HCT116 (cell line): ENCODE data around the gene POU5F1. TPM values are rescaled to one million over a fixed set of nuclear protein-coding genes. Genes with fewer than 3 reads are reported as not detected.

Experiments used
- ATAC-seq: fragments of 200-7000 bp; cut with Tn5 transposase; 2 replicates; pipeline ENCODE4 v1.9.1; 2020; ENCODE audit warnings: mild to moderate bottlenecking, moderate library complexity
- BruUV-seq: library from RNA; stranded (reverse); fragments of 400-500 nt; replicated peaks from 2 replicates; lab custom pipeline; 2021; lab: Mats Ljungman, UMichigan
- CTCF ChIA-PET: fragments of 300-600 bp; sonication (Branson Sonifier 250); formaldehyde crosslinking; loops from one replicate; lab custom pipeline; 2021; ENCODE audit warnings: antibody characterized with exemption; lab: Charles Lee
- POLR2A ChIA-PET: fragments of 300-600, 350-600 bp; sonication (Branson Sonifier 250); formaldehyde crosslinking; loops from one replicate; lab custom pipeline; 2021; ENCODE audit warnings: antibody characterized with exemption; lab: Charles Lee
- RAD21 ChIA-PET, 2 experiments: fragments of 300-600 bp; sonication (Branson Sonifier 250); formaldehyde crosslinking; loops; one replicate each; lab custom pipeline; 2023; ENCODE audit warnings: low total read pairs in 2 of 2; ENCODE audit not compliant: uncharacterized antibody in 2 of 2, unreplicated experiment in 2 of 2, low non-redundant PET in 1 of 2; lab: Charles Lee
- DNase-seq: peaks from one replicate; pipeline ENCODE4 v3.0.0-alpha.2; 2010; ENCODE audit warnings: low read depth, low spot score
- H2AFZ ChIP-seq: fragments of 200-600 bp; shearing (Covaris generic), sonication (generic); 2 replicates; pipeline ENCODE4 v1.6.1; 2017; ENCODE audit warnings: low read depth, mixed run types, mixed read lengths, antibody characterized with exemption, low read length; ENCODE audit not compliant: poor library complexity, severe bottlenecking
- H3K27ac ChIP-seq: 2 replicates; pipeline ENCODE4 v1.5.1; 2012; ENCODE audit warnings: low read depth, low read length
- H3K27me3 ChIP-seq: fragments of 200-600 bp; sonication (generic); 2 replicates; pipeline ENCODE4 v1.6.1; 2016; ENCODE audit warnings: mixed run types, low read length, mixed read lengths; ENCODE audit not compliant: insufficient read depth
- H3K36me3 ChIP-seq, 2 experiments: fragments of 200-500 bp in 1 of 2; fragments of 200-600 bp in 1 of 2; sonication (Bioruptor generic) in 1 of 2; sonication (generic) in 1 of 2; 2 replicates each; pipeline versions ENCODE4 v1.5.1 to v1.6.1; 2014 to 2016; ENCODE audit warnings: low read length in 2 of 2, inconsistent platforms in 1 of 2, mixed read lengths in 1 of 2, mixed run types in 1 of 2; ENCODE audit not compliant: insufficient read depth in 2 of 2, control insufficient read depth in 1 of 2
- H3K4me1 ChIP-seq, 2 experiments: fragments of 200-600 bp in 1 of 2; sonication (generic) in 1 of 2; 2 replicates each; pipeline versions ENCODE4 v1.5.1 to v1.6.1; 2012 to 2017; ENCODE audit warnings: low read length in 2 of 2, inconsistent platforms in 1 of 2, mild to moderate bottlenecking in 1 of 2, mixed read lengths in 1 of 2, mixed run types in 1 of 2, moderate library complexity in 1 of 2; ENCODE audit not compliant: insufficient read depth in 2 of 2, control insufficient read depth in 1 of 2
- H3K4me2 ChIP-seq: fragments of 200-600 bp; sonication (generic); 2 replicates; pipeline ENCODE4 v1.6.1; 2017; ENCODE audit warnings: mixed run types, low read length, mixed read lengths
- H3K4me3 ChIP-seq, 2 experiments: fragments of 200-600 bp in 1 of 2; sonication (generic) in 1 of 2; replicated peaks in 1 of 2; 2 replicates each; pipeline ENCODE4 v1.5.1; 2011 to 2016; ENCODE audit warnings: low read length in 2 of 2, control low read depth in 1 of 2, low read depth in 1 of 2, mild to moderate bottlenecking in 1 of 2, mixed read lengths in 1 of 2, mixed run types in 1 of 2
- H3K79me2 ChIP-seq: fragments of 200-600 bp; sonication (generic); 2 replicates; pipeline ENCODE4 v1.6.1; 2017; ENCODE audit warnings: mild to moderate bottlenecking, mixed run types, low read length, moderate library complexity, mixed read lengths; ENCODE audit not compliant: insufficient read depth
- H3K9ac ChIP-seq: fragments of 200-600 bp; sonication (generic); 2 replicates; pipeline ENCODE4 v1.6.1; 2016; ENCODE audit warnings: low read length, mixed read lengths
- H3K9me2 ChIP-seq: fragments of 200-600 bp; sonication (generic), shearing (Covaris generic); 2 replicates; pipeline ENCODE4 v1.6.1; 2017; ENCODE audit warnings: mixed run types, mild to moderate bottlenecking, moderate library complexity; ENCODE audit not compliant: insufficient read depth
- H3K9me3 ChIP-seq, 2 experiments: fragments of 200-500 bp in 1 of 2; fragments of 200-600 bp in 1 of 2; sonication (Bioruptor generic) in 1 of 2; sonication (generic) in 1 of 2; 2 replicates each; pipeline ENCODE4 v1.6.1; 2014 to 2017; ENCODE audit warnings: low read length in 2 of 2, mixed read lengths in 2 of 2, inconsistent platforms in 1 of 2, low read depth in 1 of 2, mild to moderate bottlenecking in 1 of 2, mixed run types in 1 of 2, moderate library complexity in 1 of 2; ENCODE audit not compliant: control insufficient read depth in 1 of 2, insufficient read depth in 1 of 2
- H4K20me1 ChIP-seq: fragments of 200-600 bp; sonication (generic), shearing (Covaris generic); 2 replicates; pipeline ENCODE4 v1.6.1; 2017; ENCODE audit warnings: mixed run types, mild to moderate bottlenecking, moderate library complexity; ENCODE audit not compliant: insufficient read depth
- CBX3 ChIP-seq: IDR thresholded peaks from 2 replicates; pipeline ENCODE4 v1.6.1; 2012; ENCODE audit warnings: low read depth
- CEBPB ChIP-seq: IDR thresholded peaks from 2 replicates; pipeline ENCODE4 v1.6.1; 2012; ENCODE audit warnings: low read depth
- ELF1 ChIP-seq: IDR thresholded peaks from 2 replicates; pipeline ENCODE4 v1.6.1; 2012; ENCODE audit warnings: low read depth, borderline replicate concordance
- EZH2 ChIP-seq: fragments of 200-600 bp; sonication (generic); IDR thresholded peaks from 2 replicates; pipeline ENCODE4 v1.6.1; 2017; ENCODE audit warnings: antibody characterized with exemption, mixed run types
- EZH2phosphoT487 ChIP-seq: fragments of 200-600 bp; IDR thresholded peaks from 2 replicates; pipeline ENCODE4 v1.6.1; 2018; ENCODE audit warnings: antibody characterized with exemption, borderline replicate concordance
- JUND ChIP-seq: IDR thresholded peaks from 2 replicates; pipeline ENCODE4 v1.6.1; 2012
- POLR2AphosphoS5 ChIP-seq: IDR thresholded peaks from 2 replicates; pipeline ENCODE4 v1.6.1; 2011; ENCODE audit warnings: mild to moderate bottlenecking, low read depth, low read length, moderate library complexity
- RAD21 ChIP-seq: IDR thresholded peaks from 2 replicates; pipeline ENCODE4 v1.6.1; 2012; ENCODE audit warnings: low read depth, mild to moderate bottlenecking
- SIN3A ChIP-seq: IDR thresholded peaks from 2 replicates; pipeline ENCODE4 v1.6.1; 2012; ENCODE audit warnings: low read depth
- SP1 ChIP-seq: IDR thresholded peaks from 2 replicates; pipeline ENCODE4 v1.6.1; 2012; ENCODE audit warnings: low read depth
- SRF ChIP-seq: IDR thresholded peaks from 2 replicates; pipeline ENCODE4 v1.6.1; 2012; ENCODE audit warnings: low read depth
- TCF7L2 ChIP-seq: IDR thresholded peaks from 2 replicates; pipeline ENCODE4 v1.7.0; 2011; ENCODE audit warnings: borderline replicate concordance, inconsistent platforms; ENCODE audit not compliant: insufficient read depth, insufficient read length; ENCODE audit errors: extremely low read depth
- YY1 ChIP-seq: IDR thresholded peaks from 2 replicates; pipeline ENCODE4 v1.6.1; 2011; ENCODE audit warnings: low read length, low read depth, moderate library complexity, mild to moderate bottlenecking; ENCODE audit not compliant: insufficient replicate concordance; ENCODE audit errors: extremely low read depth
- ZFX ChIP-seq: fragments of 450-650 bp; IDR thresholded peaks from 2 replicates; pipeline ENCODE4 v1.6.1; 2017
- intact Hi-C: fragments of 100-400 bp; cut with micrococcal nuclease; formaldehyde crosslinking; loops from 2 replicates; pipeline ENCODE4 v1.10.0; 2022
- total RNA-seq: library from RNA; stranded (reverse); gene quantifications from one replicate; pipeline ENCODE4 v1.2.1, GENCODE V29; 2021; ENCODE audit not compliant: unreplicated experiment
- TF ChIP-seq, protein P1 (sequence below): IDR thresholded peaks from 2 replicates; pipeline ENCODE4 v1.6.1; 2012
- TF ChIP-seq, protein P2 (sequence below): IDR thresholded peaks from 2 replicates; pipeline ENCODE4 v1.6.1; 2011; ENCODE audit warnings: mild to moderate bottlenecking, low read length, moderate library complexity; ENCODE audit not compliant: insufficient replicate concordance; ENCODE audit errors: extremely low read depth
- TF ChIP-seq, protein P3 (sequence below): IDR thresholded peaks from 2 replicates; pipeline ENCODE4 v1.6.1; 2012; ENCODE audit warnings: low read depth
- TF ChIP-seq, protein P4 (sequence below), 3 experiments: fragments of 200-600 bp in 1 of 3; sonication (generic) in 1 of 3; IDR thresholded peaks in 2 of 3; conservative IDR thresholded peaks in 1 of 3; 2 replicates each; pipeline ENCODE4 v1.5.1; 2012 to 2017; ENCODE audit warnings: low read depth in 2 of 3, low read length in 2 of 3, antibody characterized with exemption in 1 of 3, borderline replicate concordance in 1 of 3, control low read depth in 1 of 3, mild to moderate bottlenecking in 1 of 3, mixed read lengths in 1 of 3, mixed run types in 1 of 3, moderate library complexity in 1 of 3; ENCODE audit not compliant: insufficient read depth in 1 of 3

The POU5F1 gene
- total RNA-seq, 1 experiment from 2014 or later, result 1.9 TPM

DNA sequence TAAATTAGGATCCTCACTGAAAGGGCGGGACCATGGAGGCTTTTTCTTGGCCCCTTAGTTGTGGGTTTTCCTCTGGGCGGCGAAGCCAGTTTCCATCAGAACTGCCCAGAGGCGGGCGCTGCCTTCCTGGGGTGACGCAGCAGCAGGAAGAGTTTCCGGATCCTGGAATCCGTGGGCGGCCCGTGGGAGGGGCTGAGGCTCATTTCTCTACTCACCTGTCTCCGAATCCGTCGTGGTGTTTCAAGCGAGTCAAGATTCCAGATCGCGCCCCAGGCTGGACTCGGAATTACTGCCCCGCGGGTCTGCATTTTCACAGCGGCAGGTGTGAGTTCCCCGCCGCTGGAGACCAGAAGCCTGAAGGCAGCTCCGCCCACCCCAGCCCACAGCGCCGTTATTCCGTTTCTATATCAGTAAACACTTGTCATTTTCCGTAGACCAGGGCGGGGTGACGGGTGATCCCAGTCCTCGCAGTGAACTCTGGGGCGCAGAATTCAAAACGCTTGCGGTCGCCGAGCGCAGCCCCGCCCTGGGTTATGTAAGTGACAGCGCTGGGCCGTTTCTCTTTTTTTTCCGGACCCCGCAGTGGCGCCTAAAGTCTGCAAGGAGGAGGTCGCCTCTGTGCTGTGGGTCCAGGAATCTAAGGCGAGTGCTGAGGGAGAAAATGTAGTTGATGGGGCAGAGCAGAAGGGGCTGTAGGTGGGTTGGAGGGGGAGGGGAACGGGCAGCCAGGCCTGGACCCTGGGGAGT lies 27.2 kb upstream of the POU5F1 start:
- no peaks in the 10 kb centered on the region for H4K20me1 ChIP-seq
- intact Hi-C loops, result loop anchor here (1.0 kb wide), 1 partner anchor 170 kb away; no protein-coding TSS in a partner anchor
- TSS peak; percentile 81 for BruUV-seq
- CTCF ChIA-PET, result interaction anchor here (1.0 to 4.9 kb wide), 6 partner anchors 13 to 245 kb away, joined by 3 to 61 read pairs (median 4); no protein-coding TSS in a partner anchor
- peak; percentile 81 for ATAC-seq
- no peaks in the 10 kb centered on the region for H3K27me3 ChIP-seq
- H3K4me3 ChIP-seq, result peak overlapping the region; percentile 79 to 88
- peak overlapping the region; percentile 95 for H3K27ac ChIP-seq
- H3K36me3 ChIP-seq, result no peaks in the 10 kb centered on the region
- DNase-seq, result peak; percentile 66
- peak overlapping the region; percentile 76 for H3K9ac ChIP-seq
- H3K79me2 ChIP-seq, result peaks cover 17% of the 10 kb centered on the region
- RAD21 ChIA-PET, result interaction anchor here (1.9 to 3.3 kb wide), 2 partner anchors 168 to 169 kb away, joined by 12 to 13 read pairs; no protein-coding TSS in a partner anchor
- no peaks in the 10 kb centered on the region for H3K9me3 ChIP-seq
- peaks cover 12 to 30% of the 10 kb centered on the region in 2 experiments for H3K4me1 ChIP-seq
- H3K4me2 ChIP-seq, result peak overlapping the region; percentile 87
- POLR2A ChIA-PET, result interaction anchor here (1.0 to 2.7 kb wide), 7 partner anchors 48 to 383 kb away, joined by 3 to 16 read pairs (median 5); no protein-coding TSS in a partner anchor
- no peaks in the 10 kb centered on the region for H3K9me2 ChIP-seq
- peak overlapping the region; percentile 61 for H2AFZ ChIP-seq
- TF ChIP-seq, protein P1, sequence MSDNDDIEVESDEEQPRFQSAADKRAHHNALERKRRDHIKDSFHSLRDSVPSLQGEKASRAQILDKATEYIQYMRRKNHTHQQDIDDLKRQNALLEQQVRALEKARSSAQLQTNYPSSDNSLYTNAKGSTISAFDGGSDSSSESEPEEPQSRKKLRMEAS, result no peak; the same call in 1 of the 2 replicates
- TF ChIP-seq TCF7L2, result no peak
- TF ChIP-seq JUND, result no peak
- peak; percentile 42 for TF ChIP-seq YY1
- TF ChIP-seq SRF, result no peak
- TF ChIP-seq, protein P2, sequence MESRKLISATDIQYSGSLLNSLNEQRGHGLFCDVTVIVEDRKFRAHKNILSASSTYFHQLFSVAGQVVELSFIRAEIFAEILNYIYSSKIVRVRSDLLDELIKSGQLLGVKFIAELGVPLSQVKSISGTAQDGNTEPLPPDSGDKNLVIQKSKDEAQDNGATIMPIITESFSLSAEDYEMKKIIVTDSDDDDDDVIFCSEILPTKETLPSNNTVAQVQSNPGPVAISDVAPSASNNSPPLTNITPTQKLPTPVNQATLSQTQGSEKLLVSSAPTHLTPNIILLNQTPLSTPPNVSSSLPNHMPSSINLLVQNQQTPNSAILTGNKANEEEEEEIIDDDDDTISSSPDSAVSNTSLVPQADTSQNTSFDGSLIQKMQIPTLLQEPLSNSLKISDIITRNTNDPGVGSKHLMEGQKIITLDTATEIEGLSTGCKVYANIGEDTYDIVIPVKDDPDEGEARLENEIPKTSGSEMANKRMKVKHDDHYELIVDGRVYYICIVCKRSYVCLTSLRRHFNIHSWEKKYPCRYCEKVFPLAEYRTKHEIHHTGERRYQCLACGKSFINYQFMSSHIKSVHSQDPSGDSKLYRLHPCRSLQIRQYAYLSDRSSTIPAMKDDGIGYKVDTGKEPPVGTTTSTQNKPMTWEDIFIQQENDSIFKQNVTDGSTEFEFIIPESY, result no peak
- TF ChIP-seq CBX3, result no peak
- TF ChIP-seq ZFX, result no peak
- TF ChIP-seq, protein P3, sequence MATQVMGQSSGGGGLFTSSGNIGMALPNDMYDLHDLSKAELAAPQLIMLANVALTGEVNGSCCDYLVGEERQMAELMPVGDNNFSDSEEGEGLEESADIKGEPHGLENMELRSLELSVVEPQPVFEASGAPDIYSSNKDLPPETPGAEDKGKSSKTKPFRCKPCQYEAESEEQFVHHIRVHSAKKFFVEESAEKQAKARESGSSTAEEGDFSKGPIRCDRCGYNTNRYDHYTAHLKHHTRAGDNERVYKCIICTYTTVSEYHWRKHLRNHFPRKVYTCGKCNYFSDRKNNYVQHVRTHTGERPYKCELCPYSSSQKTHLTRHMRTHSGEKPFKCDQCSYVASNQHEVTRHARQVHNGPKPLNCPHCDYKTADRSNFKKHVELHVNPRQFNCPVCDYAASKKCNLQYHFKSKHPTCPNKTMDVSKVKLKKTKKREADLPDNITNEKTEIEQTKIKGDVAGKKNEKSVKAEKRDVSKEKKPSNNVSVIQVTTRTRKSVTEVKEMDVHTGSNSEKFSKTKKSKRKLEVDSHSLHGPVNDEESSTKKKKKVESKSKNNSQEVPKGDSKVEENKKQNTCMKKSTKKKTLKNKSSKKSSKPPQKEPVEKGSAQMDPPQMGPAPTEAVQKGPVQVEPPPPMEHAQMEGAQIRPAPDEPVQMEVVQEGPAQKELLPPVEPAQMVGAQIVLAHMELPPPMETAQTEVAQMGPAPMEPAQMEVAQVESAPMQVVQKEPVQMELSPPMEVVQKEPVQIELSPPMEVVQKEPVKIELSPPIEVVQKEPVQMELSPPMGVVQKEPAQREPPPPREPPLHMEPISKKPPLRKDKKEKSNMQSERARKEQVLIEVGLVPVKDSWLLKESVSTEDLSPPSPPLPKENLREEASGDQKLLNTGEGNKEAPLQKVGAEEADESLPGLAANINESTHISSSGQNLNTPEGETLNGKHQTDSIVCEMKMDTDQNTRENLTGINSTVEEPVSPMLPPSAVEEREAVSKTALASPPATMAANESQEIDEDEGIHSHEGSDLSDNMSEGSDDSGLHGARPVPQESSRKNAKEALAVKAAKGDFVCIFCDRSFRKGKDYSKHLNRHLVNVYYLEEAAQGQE, result no peak
- 0 out of 2 replicates have a peak, but pooled peaks have one; percentile 5 for TF ChIP-seq RAD21
- TF ChIP-seq, protein P4, sequence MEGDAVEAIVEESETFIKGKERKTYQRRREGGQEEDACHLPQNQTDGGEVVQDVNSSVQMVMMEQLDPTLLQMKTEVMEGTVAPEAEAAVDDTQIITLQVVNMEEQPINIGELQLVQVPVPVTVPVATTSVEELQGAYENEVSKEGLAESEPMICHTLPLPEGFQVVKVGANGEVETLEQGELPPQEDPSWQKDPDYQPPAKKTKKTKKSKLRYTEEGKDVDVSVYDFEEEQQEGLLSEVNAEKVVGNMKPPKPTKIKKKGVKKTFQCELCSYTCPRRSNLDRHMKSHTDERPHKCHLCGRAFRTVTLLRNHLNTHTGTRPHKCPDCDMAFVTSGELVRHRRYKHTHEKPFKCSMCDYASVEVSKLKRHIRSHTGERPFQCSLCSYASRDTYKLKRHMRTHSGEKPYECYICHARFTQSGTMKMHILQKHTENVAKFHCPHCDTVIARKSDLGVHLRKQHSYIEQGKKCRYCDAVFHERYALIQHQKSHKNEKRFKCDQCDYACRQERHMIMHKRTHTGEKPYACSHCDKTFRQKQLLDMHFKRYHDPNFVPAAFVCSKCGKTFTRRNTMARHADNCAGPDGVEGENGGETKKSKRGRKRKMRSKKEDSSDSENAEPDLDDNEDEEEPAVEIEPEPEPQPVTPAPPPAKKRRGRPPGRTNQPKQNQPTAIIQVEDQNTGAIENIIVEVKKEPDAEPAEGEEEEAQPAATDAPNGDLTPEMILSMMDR (IDR thresholded peaks at IDR 0.05 in 2 of 3, conservative IDR thresholded peaks at IDR 0.05 in 1 of 3; ENCODE audit: borderline replicate concordance in 1 of 3, insufficient read depth in 1 of 3, low read depth in 2 of 3, low read length in 2 of 3), result no peak
- no peak; the same call in 1 of the 2 replicates for TF ChIP-seq ELF1
- 0 out of 2 replicates have a peak, but pooled peaks have one; percentile 49 for TF ChIP-seq SP1
- peak; percentile 61 for TF ChIP-seq POLR2AphosphoS5
- TF ChIP-seq EZH2, result no peak
- TF ChIP-seq EZH2phosphoT487, result no peak
- peak; percentile 17; the same call in 1 of the 2 replicates for TF ChIP-seq CEBPB
- peak; percentile 76 for TF ChIP-seq SIN3A
